HG03558 (cell line): ENCODE measurements around the gene CIDEB.

Experiments
- ATAC-seq: cut with Tn5 transposase; IDR thresholded peaks from one replicate; pipeline ENCODE4 v1.9.1; 2021; ENCODE audit warnings: moderate number of reproducible peaks; ENCODE audit not compliant: unreplicated experiment; ENCODE audit errors: extremely low read depth

CIDEB gene

GRCh38 chr14:24272467-24272866 lies 35.3 kb downstream of the CIDEB start:
- ATAC-seq = no peak

GRCh38 chr14:24271834-24272263 lies 35.9 kb downstream of the CIDEB start:
- ATAC-seq = no peak

DNA sequence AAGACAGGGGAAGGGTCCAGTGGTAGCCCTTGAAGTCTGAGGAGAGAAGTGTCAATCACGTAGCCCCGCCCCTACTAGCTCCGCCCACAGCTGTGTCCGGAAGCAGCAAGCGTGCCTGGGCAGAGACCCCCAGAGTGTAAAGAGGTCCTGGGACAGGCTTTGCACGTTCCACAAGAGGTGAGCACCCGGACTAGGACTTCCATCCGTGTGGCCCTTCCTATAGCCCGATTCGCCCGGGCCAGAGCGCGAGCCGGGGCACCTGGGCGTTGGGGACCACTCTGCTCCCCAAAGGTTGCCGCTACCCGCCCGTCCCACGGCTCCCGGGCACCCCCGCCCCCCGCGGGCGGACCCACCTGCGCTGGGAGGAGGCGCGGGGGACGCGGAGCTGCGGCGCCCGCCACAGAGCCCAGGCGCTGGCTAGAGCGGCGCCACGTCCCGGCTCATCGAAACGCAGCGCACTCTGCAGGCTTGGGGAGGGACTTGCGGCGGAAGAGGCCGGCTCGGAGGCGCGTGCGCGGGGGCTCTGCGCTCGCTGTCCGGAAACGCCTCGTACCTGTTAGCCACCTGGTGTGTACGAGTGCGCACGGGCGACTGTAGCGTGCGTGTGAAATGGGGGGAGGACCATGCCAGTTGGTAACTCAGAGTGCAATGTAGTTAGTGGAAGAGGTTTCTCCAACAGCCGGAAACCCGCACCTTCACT lies 36.5 kb downstream of the CIDEB start, which contains the start of gene RABGGTA:
Gene RABGGTA, minus strand, starts transcription at position 464 of the 700 bp plus-strand sequence. CDS start 482 bp downstream, outside the sequence.
- ATAC-seq = peak; percentile 77

DNA sequence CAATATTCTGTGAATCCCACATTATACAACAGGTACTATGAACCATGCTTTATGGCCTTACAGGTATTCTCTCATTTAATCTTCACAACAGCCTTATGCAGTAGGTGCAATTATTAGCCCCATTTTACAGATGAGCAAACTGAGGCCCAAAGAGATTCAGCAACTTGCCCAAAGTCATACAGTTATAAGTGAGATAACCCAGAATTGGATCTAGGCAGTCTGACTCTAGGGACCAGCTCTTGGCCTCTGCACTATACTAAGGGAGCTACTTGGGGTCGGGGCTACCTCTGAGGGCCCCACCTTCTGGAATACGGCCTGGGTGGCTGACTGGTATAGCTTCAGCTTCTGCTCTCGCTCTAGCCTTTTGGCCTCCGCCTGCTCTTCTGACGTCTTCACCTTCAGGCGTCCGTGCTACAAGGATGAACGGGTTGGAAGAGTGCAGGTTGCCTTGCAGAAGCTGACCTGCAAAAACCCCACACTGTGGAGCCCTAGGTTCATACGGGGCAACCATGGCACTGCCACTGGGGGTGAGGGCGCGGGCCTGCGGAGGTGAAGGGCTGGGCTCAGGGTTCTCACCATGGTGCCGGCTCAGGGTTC lies 37.1 kb downstream of the CIDEB start:
- ATAC-seq = no peak

DNA sequence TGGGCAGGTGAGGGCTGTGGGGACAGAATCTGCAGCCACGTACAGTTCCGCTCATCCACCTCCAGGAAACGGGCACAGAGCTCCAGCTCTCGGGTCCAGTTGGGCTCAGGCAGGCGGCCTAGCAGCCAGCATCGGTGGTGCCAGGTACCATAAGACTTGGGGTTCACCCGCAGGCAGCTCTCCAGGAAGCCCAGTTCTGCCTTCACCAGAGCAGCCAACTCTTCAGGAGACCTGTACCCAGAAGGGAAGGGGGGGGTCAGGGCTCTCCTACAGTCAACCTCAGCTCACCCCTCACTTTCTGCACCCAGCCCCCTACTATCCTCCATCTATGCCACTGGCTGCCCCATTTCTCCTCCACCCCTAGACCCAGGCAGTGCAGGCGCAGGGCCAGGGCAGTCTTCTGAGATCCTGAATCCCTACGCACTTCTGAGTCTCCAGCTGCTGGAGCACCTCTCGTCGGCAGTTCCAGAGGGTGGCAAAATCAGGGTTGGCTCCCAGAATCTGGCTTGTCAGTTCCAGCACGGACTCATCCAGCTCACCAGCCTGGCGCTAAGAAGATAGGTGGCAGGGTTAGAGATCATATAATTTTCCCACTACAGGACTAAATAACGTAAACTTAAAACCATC lies 37.8 kb downstream of the CIDEB start:
- no peak for ATAC-seq

DNA sequence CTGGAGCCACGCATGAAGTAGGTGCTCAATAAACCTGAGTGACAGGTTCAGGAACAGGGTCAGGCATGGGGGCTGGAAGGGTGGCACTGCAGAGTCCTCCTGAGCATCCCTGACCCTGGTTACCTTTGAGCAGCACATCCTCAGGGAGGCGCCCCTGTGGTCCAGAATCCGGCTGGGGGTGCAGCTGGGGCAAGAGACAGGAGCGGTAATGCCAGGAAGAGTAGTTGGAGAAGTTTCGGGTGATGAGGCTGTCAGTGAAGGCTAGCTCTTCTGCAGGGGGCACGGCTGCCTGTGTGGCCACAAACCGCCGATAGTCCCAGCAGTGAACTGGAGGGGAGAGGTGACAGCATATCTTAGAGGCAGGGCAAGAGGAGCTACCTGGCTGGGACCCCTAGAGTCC lies 38.4 kb downstream of the CIDEB start:
- no peak for ATAC-seq

GRCh38 chr14:24268225-24268624 lies 39.6 kb downstream of the CIDEB start:
- no peak for ATAC-seq

DNA sequence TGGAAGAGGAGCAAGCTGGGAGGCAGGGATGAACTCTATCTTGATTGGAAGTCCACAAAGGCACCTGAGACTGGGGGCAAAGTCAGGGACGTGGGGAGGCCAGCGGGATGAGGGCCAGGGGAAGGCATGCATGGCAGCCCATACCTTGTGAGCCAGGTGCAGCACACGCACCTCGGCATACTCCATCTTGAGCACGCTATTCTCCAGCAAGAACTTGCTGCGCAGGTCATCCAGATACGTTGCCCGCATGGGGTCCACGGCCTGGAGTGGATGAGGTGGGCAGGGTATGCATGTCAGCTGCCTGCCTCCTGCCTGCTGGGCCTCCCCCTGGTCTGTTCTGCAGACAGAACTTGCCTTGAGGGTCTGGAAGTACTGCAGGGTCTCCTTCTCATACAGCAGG lies 40.3 kb downstream of the CIDEB start:
- no peak for ATAC-seq

DNA sequence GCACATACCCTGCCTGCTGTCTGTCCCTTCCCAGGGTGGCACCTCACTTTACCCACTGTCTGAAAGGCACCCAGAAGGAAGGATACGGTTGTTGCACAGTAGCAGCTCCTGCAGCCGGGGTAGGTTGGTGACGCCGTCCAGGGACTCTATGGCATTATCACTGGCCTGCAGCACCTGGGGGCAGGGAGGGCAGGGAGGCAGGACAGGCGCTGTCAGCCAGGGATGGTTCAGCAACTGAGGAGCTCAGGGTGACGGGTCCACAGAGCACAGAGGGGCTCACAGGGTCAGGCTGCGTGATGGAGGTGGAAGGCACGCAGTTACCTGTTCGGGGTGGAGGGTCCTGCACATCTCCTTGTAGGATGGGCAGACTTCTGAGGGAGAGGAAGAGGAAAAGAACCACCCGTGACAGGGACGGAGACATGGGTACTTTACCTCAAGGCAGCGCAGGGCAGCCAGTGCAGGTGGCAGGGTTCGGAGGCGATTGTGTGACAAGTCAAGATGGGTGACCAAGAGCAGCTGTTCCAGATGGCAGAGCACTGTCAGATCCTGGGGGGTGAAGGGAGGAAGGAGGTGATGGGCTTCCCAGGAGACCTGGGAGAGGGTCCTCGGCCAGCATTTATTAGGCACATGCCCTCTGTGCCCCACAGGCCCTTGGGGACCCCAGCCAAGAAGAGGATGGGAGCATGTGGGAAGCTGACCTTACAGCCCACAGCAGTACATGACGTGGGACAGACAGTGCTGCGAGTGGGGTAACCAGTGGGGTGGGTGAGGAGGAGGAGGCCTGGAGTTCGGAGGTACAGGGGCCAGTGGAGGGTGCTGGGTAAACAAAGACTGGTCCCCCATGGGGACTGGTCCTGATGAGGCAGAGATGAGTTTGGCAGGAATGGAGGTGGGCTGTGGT lies 41.2 kb downstream of the CIDEB start:
- no peak for ATAC-seq

DNA sequence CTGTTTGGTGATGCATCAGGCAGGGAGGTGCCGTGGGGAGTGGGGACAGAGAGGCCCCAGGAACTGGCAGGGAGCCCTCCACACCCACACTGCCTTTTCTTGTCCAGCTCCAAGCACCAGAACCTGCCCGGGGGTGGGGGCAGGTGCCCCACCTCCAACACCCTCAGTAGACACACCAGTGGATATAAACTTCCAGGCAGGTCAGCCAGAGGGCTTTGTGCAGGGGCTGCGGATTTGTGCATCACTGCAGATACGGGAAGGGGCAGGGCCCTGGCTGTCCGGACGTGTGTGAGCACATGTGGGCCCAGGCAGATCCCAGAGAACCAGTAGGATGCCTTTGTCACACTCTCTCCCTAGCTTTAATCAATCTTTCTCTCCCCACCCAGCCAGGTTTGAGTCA lies 43.5 kb downstream of the CIDEB start:
- no peak for ATAC-seq

- ATAC-seq = no peak
Measured at GRCh38 chr14:24263848-24264247, 43.9 kb downstream of the CIDEB start.

DNA sequence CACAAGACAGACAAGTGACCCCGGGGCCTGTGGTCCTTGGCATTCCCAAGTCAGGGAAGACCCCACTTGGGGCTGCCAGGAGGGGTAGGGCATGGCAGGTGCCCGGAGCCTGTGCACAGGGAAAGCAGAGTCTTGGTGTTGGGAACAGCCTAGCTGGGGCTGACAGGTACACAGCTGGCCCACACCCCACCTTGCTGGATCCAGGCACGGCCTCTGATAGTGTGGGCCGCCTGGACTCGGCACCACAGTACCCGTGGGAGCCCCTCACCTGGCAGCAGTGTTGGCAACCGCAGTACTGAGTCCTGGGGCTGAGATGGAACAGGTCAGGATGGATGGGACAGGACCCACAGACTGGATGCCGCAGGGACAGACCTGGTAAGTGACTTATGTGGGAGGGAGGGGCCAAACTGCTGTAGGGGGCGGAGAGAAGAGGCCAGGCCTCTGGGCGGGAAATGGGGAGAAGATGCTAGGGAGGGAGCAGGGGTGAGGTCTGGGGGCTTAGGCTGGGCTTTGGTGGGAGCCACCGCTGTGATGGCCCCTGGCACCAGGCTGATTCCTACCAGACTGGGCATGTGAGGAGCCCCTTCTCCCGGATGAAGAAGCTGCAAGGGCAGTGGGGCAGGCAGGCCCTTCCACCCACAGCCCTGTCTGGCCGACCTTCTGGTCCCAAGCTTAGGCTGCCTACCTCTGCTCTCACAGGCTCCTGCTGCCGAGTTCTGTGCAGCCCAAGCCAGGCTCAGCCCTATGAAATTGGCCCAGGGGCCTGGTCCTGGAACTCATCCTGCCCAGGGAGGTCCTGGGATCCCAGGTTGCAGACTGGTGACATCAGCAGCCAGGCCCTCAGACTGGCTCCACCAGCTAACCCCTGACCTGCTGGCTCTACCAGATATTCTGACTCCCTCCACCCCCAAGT lies 44.7 kb downstream of the CIDEB start, which contains the start of gene TGM1:
Gene TGM1, minus strand, starts transcription at position 357 of the 913 bp plus-strand sequence. CDS start 825 bp downstream, outside the sequence.
- ATAC-seq = no peak

DNA sequence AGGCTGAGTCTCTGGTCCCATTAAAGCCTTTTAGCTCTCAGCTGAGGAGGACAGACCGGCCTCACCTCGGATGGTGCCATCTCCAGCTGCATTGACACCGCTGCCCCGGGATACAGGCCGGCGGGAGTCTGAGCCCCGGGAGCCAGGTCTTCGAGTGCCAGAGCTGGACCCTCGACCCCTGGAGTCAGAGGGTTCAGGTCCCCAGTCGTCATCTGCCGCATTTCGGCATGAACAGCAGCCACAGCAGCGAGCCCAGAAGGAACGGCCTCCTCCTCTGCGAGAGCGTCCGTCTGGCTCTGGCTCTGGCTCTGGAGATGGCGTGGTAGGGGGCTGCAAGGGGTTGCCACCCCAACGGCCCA lies 45.8 kb downstream of the CIDEB start:
- no peak for ATAC-seq

- ATAC-seq = no peak
Measured at GRCh38 chr14:24261256-24261968, 46.4 kb downstream of the CIDEB start.

- ATAC-seq = no peak
Measured at GRCh38 chr14:24260780-24261157, 47.0 kb downstream of the CIDEB start.

GRCh38 chr14:24260026-24260779 lies 47.6 kb downstream of the CIDEB start:
- ATAC-seq = no peak

- no peak for ATAC-seq
Measured at GRCh38 chr14:24259282-24260025, 48.3 kb downstream of the CIDEB start.
